Measurements from ENCODE around the gene VIPR1. TPM values are rescaled to one million over a fixed set of nuclear protein-coding genes. Genes with fewer than 3 reads are reported as not detected.
"Not testable (repeated sequence)": the region's sequence is repeated elsewhere in the genome, so short reads cannot be mapped to it uniquely, and the experiment has no call there.

Gene VIPR1
- total and polyA plus RNA-seq, 2 donors from 2014 or later, result 4.9 to 5.3 TPM

GRCh38 chr3:42575137-42575741 lies 72.8 kb downstream of the VIPR1 start:
- TF ChIP-seq CTCF (IDR thresholded peaks at IDR 0.05; ENCODE audit: borderline replicate concordance, extremely low read depth, insufficient read depth), result no peak
- intact Hi-C loops (cut with DNase I), result no loop called here
- DNase-seq, result no peak
- Histone ChIP-seq H3K27me3 (ENCODE audit: control insufficient read depth, insufficient read depth, low read length) (no peaks in the 10 kb centered on the region), H3K4me1 (ENCODE audit: control insufficient read depth in 2 of 3, insufficient read depth in 2 of 3, low read depth in 1 of 3, low read length in 3 of 3) (no peaks in the 10 kb centered on the region), H3K4me3 (ENCODE audit: low read length in 3 of 3) (no peak overlapping the region), H3K36me3 (ENCODE audit: control insufficient read depth in 2 of 3, insufficient read depth in 3 of 3, low read length in 3 of 3) (peaks cover 0 to 2% (median 0%) of the 10 kb centered on the region in 3 donors), H3K9ac (ENCODE audit: low read length in 3 of 3) (no peak overlapping the region), H3K27ac (ENCODE audit: low read depth in 2 of 2, low read length in 2 of 2) (no peak overlapping the region), H3K9me3 (ENCODE audit: control insufficient read depth in 2 of 3, insufficient read depth in 1 of 3, low read length in 3 of 3) (peaks cover 0 to 11% (median 0%) of the 10 kb centered on the region in 3 donors)
- FAIRE-seq, result no peak

GRCh38 chr3:42578054-42578453 lies 75.6 kb downstream of the VIPR1 start:
- FAIRE-seq (no peak), DNase-seq (no peak)
- Histone ChIP-seq H3K9me3 (ENCODE audit: control insufficient read depth in 2 of 3, insufficient read depth in 1 of 3, low read length in 3 of 3) (peaks cover 0 to 11% (median 0%) of the 10 kb centered on the region in 3 donors), H3K4me1 (ENCODE audit: control insufficient read depth in 2 of 3, insufficient read depth in 2 of 3, low read depth in 1 of 3, low read length in 3 of 3) (peaks cover 0 to 8% (median 0%) of the 10 kb centered on the region in 3 donors), H3K9ac (ENCODE audit: low read length in 3 of 3) (no peak overlapping the region), H3K27ac (ENCODE audit: low read depth in 2 of 2, low read length in 2 of 2) (no peak overlapping the region), H3K4me3 (ENCODE audit: low read length in 3 of 3) (no peak overlapping the region), H3K27me3 (ENCODE audit: control insufficient read depth, insufficient read depth, low read length) (no peaks in the 10 kb centered on the region), H3K36me3 (ENCODE audit: control insufficient read depth in 2 of 3, insufficient read depth in 3 of 3, low read length in 3 of 3) (peaks cover 0 to 2% (median 0%) of the 10 kb centered on the region in 3 donors)
- intact Hi-C loops (cut with DNase I), result no loop called here
- TF ChIP-seq CTCF (IDR thresholded peaks at IDR 0.05; ENCODE audit: borderline replicate concordance, extremely low read depth, insufficient read depth), result no peak

DNA sequence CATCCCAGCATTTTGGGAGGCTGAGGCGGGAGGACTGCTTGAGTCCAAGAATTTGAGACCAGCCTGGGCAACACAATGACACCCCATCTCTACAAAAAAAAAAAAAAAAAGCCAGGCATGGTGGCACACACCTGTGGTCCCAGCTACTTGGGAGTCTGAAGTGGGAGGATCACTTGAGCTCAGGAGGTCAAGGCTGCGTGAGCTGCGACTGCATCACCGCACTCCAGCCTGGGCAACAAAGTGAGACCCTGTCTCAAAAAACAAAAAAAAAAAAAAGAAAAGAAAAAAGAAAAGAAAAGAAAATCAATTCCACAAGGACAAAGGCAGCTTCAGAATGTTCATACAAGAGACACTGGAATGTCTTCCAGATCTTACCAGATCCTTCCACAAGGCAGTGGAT lies 76.9 kb downstream of the VIPR1 start:
- H3K27ac ChIP-seq (ENCODE audit: low read depth in 2 of 2, low read length in 2 of 2); H3K4me3 ChIP-seq (ENCODE audit: low read length in 3 of 3); intact Hi-C loops (cut with DNase I); FAIRE-seq; H3K4me1 ChIP-seq (ENCODE audit: control insufficient read depth in 2 of 3, insufficient read depth in 2 of 3, low read depth in 1 of 3, low read length in 3 of 3); H3K27me3 ChIP-seq (ENCODE audit: control insufficient read depth, insufficient read depth, low read length); H3K9ac ChIP-seq (ENCODE audit: low read length in 3 of 3); DNase-seq; H3K36me3 ChIP-seq (ENCODE audit: control insufficient read depth in 2 of 3, insufficient read depth in 3 of 3, low read length in 3 of 3): not testable (repeated sequence)
- H3K9me3 ChIP-seq (ENCODE audit: control insufficient read depth in 2 of 3, insufficient read depth in 1 of 3, low read length in 3 of 3), result peaks cover 0 to 11% (median 0%) of the 10 kb centered on the region in 3 donors

DNA sequence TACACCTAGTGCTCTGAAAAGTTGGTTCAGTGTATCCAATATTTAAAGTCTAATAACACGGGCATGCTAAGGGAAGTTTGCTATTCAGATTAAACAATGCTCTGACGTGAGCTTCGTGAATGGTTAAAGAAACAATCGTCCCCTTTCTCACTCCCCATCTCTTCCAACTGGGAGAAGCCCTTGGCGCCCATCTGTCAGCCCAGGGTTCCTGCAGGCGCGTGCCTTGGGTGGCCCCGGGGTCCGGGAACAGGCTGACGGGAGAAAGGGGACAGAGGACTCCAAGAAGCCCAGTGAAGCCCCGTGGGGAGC lies 78.9 kb downstream of the VIPR1 start:
- TF ChIP-seq CTCF (IDR thresholded peaks at IDR 0.05; ENCODE audit: borderline replicate concordance, extremely low read depth, insufficient read depth), result no peak
- H3K27ac ChIP-seq (ENCODE audit: low read depth in 2 of 2, low read length in 2 of 2), result peak overlapping the region; percentile 85 to 88
- peaks cover 0 to 2% (median 0%) of the 10 kb centered on the region in 3 donors for H3K36me3 ChIP-seq (ENCODE audit: control insufficient read depth in 2 of 3, insufficient read depth in 3 of 3, low read length in 3 of 3)
- peaks cover 0 to 8% (median 0%) of the 10 kb centered on the region in 3 donors for H3K4me1 ChIP-seq (ENCODE audit: control insufficient read depth in 2 of 3, insufficient read depth in 2 of 3, low read depth in 1 of 3, low read length in 3 of 3)
- peak overlapping the region; percentile 80 to 87 (median 87) for H3K4me3 ChIP-seq (ENCODE audit: low read length in 3 of 3)
- no peaks in the 10 kb centered on the region for H3K27me3 ChIP-seq (ENCODE audit: control insufficient read depth, insufficient read depth, low read length)
- H3K9me3 ChIP-seq (ENCODE audit: control insufficient read depth in 2 of 3, insufficient read depth in 1 of 3, low read length in 3 of 3), result no peaks in the 10 kb centered on the region
- no peak for FAIRE-seq
- DNase-seq, result no peak
- intact Hi-C loops (cut with DNase I), result no loop called here
- peak overlapping the region; percentile 50 to 79 (median 74) for H3K9ac ChIP-seq (ENCODE audit: low read length in 3 of 3)

Measured in kidney (tissue), 14 donors.